Astrocyte (in vitro differentiated cells and primary cell): ENCODE data around the gene RASA4.
"Not testable (repeated sequence)": the region's sequence is repeated elsewhere in the genome, so short reads cannot be mapped to it uniquely, and the experiment has no call there.

ENCODE experiments used
- CTCF ChIP-seq: IDR thresholded peaks from 2 replicates; pipeline ENCODE4 v1.5.1; 2011; ENCODE audit warnings: low read depth, mild to moderate bottlenecking, inconsistent platforms, low read length, moderate library complexity; ENCODE audit not compliant: insufficient read depth
- EZH2 ChIP-seq: IDR thresholded peaks from 2 replicates; pipeline ENCODE4 v1.6.1; 2012; ENCODE audit warnings: mild to moderate bottlenecking, low read length, inconsistent platforms; ENCODE audit not compliant: insufficient read depth

- TF ChIP-seq CTCF, EZH2: not testable (repeated sequence)
These were observed 26.7 kb downstream of the RASA4 start for GRCh38 chr7:102589857-102590256.
